Stomach (tissue), 9 donors: ENCODE measurements around the gene KRTAP5-2. TPM values are rescaled to one million over a fixed set of nuclear protein-coding genes. Genes with fewer than 3 reads are reported as not detected.
A peak's percentile ranks its signal among the peaks of the same experiment; 100 is the strongest.

Experiments used
- DNase-seq, 2 donors: peaks; one replicate each; pipeline versions ENCODE4 v3.0.0 to v3.0.0-alpha.2; 2013 to 2019
- H3K27ac ChIP-seq, 5 donors: fragments of 200-600 bp in 4 of 5; sonication (generic) in 4 of 5; one replicate each; pipeline ENCODE4 v1.5.1; 2013 to 2019; ENCODE audit warnings: mild to moderate bottlenecking in 1 of 5, moderate library complexity in 1 of 5
- H3K27me3 ChIP-seq, 3 donors: fragments of 200-600 bp; sonication (generic); one replicate each; pipeline ENCODE4 v1.5.1; 2017 to 2019; ENCODE audit warnings: mixed run types in 1 of 3
- H3K36me3 ChIP-seq, 4 donors: fragments of 200-600 bp; sonication (generic); 1 replicate in 3 of 4; 2 replicates in 1 of 4; pipeline ENCODE4 v1.5.1; 2016 to 2019
- H3K4me1 ChIP-seq, 4 donors: fragments of 200-600 bp; sonication (generic); one replicate each; pipeline ENCODE4 v1.5.1; 2016 to 2019
- H3K4me3 ChIP-seq, 4 donors: fragments of 200-600 bp; sonication (generic) in 3 of 4; one replicate each; pipeline ENCODE4 v1.5.1; 2016 to 2019; ENCODE audit warnings: mild to moderate bottlenecking in 1 of 4
- H3K9me3 ChIP-seq, 4 donors: fragments of 200-600 bp; sonication (generic); one replicate each; pipeline ENCODE4 v1.5.1; 2016 to 2019
- CTCF ChIP-seq, 7 experiments: fragments of 450-650 bp in 4 of 7; fragments of 200-600 bp in 3 of 7; sonication (generic) in 3 of 7; IDR thresholded peaks; one replicate each; pipeline ENCODE4 v1.5.1; 2016 to 2019; ENCODE audit warnings: antibody characterized with exemption in 7 of 7, control low read depth in 2 of 7, mild to moderate bottlenecking in 1 of 7
- EP300 ChIP-seq: sonication (generic); formaldehyde crosslinking; IDR thresholded peaks from one replicate; pipeline ENCODE4 v1.6.1; 2017; ENCODE audit warnings: antibody characterized with exemption
- POLR2A ChIP-seq, 4 donors: fragments of 450-650 bp; IDR thresholded peaks; one replicate each; pipeline ENCODE4 v1.6.1; 2016; ENCODE audit warnings: antibody characterized with exemption in 4 of 4, control low read depth in 2 of 4, mild to moderate bottlenecking in 1 of 4, moderate library complexity in 1 of 4
- POLR2AphosphoS5 ChIP-seq, 3 donors: sonication (generic); formaldehyde crosslinking; IDR thresholded peaks; one replicate each; pipeline ENCODE4 v1.6.1; 2016; ENCODE audit warnings: antibody characterized with exemption in 3 of 3
- WGBS, 5 donors: extraction: QIAGEN DNeasy Blood & Tissue Kit in 3 of 5; methylation state at CpG; one replicate each; pipeline versions ENCODE4 v1.1.5 to v1.1.7; 2013 to 2018; 5-methylcytosine and 5-hydroxymethylcytosine counted together
- intact Hi-C: fragments of 100-400 bp; cut with DNase I; formaldehyde crosslinking; loops from one replicate; pipeline ENCODE4 v1.15.1; 2023; ENCODE audit warnings: low total_unique reads
- polyA plus RNA-seq, 3 donors: library from polyadenylated mRNA; stranded (reverse); fragments of 200-250 nt; gene quantifications; one replicate each; pipeline ENCODE4 v1.2.3, GENCODE V29; 2013
- total RNA-seq, 5 donors: library from RNA; depleted of rRNA; stranded (reverse); fragments of >200 nt; gene quantifications; one replicate each; pipeline versions ENCODE4 v1.1.0 to v1.2.3, GENCODE V29; 2014 to 2016
- donor health status: healthy with polysubstance abuse.
- donor health status: Bipolar disorder and iron deficiency.
- donor health status: healthy.

Gene KRTAP5-2
- total and polyA plus RNA-seq, 8 donors: not detected

GRCh38 chr11:1564535-1565172 lies 33.4 kb downstream of the KRTAP5-2 start:
- WGBS, 5 donors: 36 to 64% (median 56%) methylated on average over 4 to 16 of the region's 16 CpGs
- DNase-seq: peak in 1 of 2 donors; percentile 94
- Histone ChIP-seq H3K4me3 (no peak overlapping the region), H3K4me1 (peaks cover 15 to 57% (median 39%) of the 10 kb centered on the region in 4 donors), H3K9me3 (no peaks in the 10 kb centered on the region), H3K36me3 (peaks cover 3 to 49% (median 24%) of the 10 kb centered on the region in 4 donors), H3K27ac (peak overlapping the region in 3 of 5 donors; percentile 31 to 75 (median 43)), H3K27me3 (no peaks in the 10 kb centered on the region)
- intact Hi-C loops: no loop called here
- TF ChIP-seq EP300: no peak

- TF ChIP-seq EP300 (no peak), CTCF (IDR thresholded peaks at IDR 0.05) (no peak), POLR2A (IDR thresholded peaks at IDR 0.05) (no peak), POLR2AphosphoS5 (IDR thresholded peaks at IDR 0.05) (no peak)
- H3K27ac ChIP-seq: peak overlapping the region in 3 of 5 donors; percentile 31 to 75 (median 43)
- H3K27me3 ChIP-seq: no peaks in the 10 kb centered on the region
- 76 to 86% (median 83%) methylated on average over 5 to 29 of the region's 29 CpGs for WGBS, 5 donors
- peaks cover 19 to 57% (median 39%) of the 10 kb centered on the region in 4 donors for H3K4me1 ChIP-seq
- intact Hi-C loops: no loop called here
- H3K36me3 ChIP-seq: peaks cover 3 to 49% (median 24%) of the 10 kb centered on the region in 4 donors
- DNase-seq: peak in 1 of 2 donors; percentile 39
- no peak overlapping the region for H3K4me3 ChIP-seq
- H3K9me3 ChIP-seq: no peaks in the 10 kb centered on the region
Observed at GRCh38 chr11:1563697-1564534, 34.2 kb downstream of the KRTAP5-2 start.

GRCh38 chr11:1563149-1563638 lies 34.9 kb downstream of the KRTAP5-2 start:
- Histone ChIP-seq H3K4me1 (peaks cover 25 to 57% (median 42%) of the 10 kb centered on the region in 4 donors), H3K9me3 (no peaks in the 10 kb centered on the region), H3K36me3 (peaks cover 3 to 49% (median 24%) of the 10 kb centered on the region in 4 donors), H3K27me3 (no peaks in the 10 kb centered on the region), H3K4me3 (no peak overlapping the region), H3K27ac (peak overlapping the region in 1 of 5 donors; percentile 75)
- WGBS, 5 donors: 70 to 79% (median 77%) methylated on average over 5 to 12 of the region's 12 CpGs
- no peak for DNase-seq
- intact Hi-C loops: no loop called here
- TF ChIP-seq EP300: no peak
- no peak for TF ChIP-seq POLR2AphosphoS5 (IDR thresholded peaks at IDR 0.05)
- TF ChIP-seq CTCF (IDR thresholded peaks at IDR 0.05): no peak
- no peak for TF ChIP-seq POLR2A (IDR thresholded peaks at IDR 0.05)

GRCh38 chr11:1562469-1563148 lies 35.5 kb downstream of the KRTAP5-2 start:
- 85 to 95% (median 94%) methylated on average over 6 to 14 of the region's 14 CpGs for WGBS, 5 donors
- peaks cover 3 to 52% (median 25%) of the 10 kb centered on the region in 4 donors for H3K36me3 ChIP-seq
- peaks cover 26 to 57% (median 45%) of the 10 kb centered on the region in 4 donors for H3K4me1 ChIP-seq
- H3K27me3 ChIP-seq: no peaks in the 10 kb centered on the region
- no peaks in the 10 kb centered on the region for H3K9me3 ChIP-seq
- H3K27ac ChIP-seq: peak overlapping the region in 1 of 5 donors; percentile 94
- no peak for TF ChIP-seq POLR2A (IDR thresholded peaks at IDR 0.05)
- no peak for TF ChIP-seq POLR2AphosphoS5 (IDR thresholded peaks at IDR 0.05)
- TF ChIP-seq CTCF (IDR thresholded peaks at IDR 0.05): no peak
- TF ChIP-seq EP300: no peak
- no peak for DNase-seq
- no peak overlapping the region for H3K4me3 ChIP-seq
- intact Hi-C loops: no loop called here
